22Rv1 (cell line): ENCODE results near the gene ARHGEF4.

Experiments used
- ZFX ChIP-seq: fragments of 450-650 bp; IDR thresholded peaks from 2 replicates; pipeline ENCODE4 v1.6.1; 2017; ENCODE audit warnings: antibody characterized with exemption, borderline replicate concordance
- TF ChIP-seq, protein P1 (sequence below): fragments of 450-650 bp; IDR thresholded peaks from 2 replicates; pipeline ENCODE4 v1.5.1; 2017; ENCODE audit warnings: mild to moderate bottlenecking

DNA sequence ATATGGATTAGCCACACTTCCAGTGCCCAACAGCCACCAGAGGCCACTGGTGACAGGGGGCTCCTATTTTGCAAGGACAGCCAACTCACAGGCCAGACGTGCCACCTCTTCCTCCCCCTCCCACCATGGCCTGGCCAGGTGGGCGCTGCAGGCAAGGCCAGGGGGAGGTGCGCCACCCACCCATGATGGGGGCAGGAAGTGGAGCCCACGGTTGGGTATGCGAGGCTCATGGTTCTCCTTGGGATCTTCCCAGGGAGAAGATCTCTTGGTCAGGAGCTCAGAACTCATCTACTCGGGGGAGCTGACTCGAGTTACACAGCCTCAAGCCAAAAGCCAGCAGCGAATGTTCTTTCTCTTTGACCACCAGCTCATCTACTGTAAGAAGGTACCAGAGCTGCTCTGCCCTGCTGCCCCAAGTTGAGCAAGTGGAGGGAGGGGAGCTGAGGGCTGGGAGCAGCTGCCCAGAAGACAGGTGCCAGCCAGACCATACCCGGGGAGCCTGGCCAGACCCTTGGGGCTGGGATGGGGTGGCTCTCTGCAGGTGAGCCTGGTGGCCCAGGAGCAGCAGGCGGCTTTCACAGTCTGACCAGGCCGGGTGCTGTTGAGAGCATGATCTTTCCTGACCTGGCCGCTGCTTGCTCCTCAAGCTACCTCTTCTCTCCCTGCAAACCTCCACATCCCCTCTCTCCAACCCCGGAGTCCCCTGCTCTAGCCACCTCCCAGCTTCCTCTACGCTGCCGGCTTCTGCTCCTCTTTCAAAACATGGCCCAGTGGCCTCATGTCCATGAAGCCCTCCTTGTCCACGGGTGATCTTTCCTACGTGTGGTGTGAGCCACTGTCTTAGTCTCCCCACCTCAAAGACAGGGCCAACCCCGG is 206.7 kb downstream of the ARHGEF4 start:
- TF ChIP-seq, protein P1, sequence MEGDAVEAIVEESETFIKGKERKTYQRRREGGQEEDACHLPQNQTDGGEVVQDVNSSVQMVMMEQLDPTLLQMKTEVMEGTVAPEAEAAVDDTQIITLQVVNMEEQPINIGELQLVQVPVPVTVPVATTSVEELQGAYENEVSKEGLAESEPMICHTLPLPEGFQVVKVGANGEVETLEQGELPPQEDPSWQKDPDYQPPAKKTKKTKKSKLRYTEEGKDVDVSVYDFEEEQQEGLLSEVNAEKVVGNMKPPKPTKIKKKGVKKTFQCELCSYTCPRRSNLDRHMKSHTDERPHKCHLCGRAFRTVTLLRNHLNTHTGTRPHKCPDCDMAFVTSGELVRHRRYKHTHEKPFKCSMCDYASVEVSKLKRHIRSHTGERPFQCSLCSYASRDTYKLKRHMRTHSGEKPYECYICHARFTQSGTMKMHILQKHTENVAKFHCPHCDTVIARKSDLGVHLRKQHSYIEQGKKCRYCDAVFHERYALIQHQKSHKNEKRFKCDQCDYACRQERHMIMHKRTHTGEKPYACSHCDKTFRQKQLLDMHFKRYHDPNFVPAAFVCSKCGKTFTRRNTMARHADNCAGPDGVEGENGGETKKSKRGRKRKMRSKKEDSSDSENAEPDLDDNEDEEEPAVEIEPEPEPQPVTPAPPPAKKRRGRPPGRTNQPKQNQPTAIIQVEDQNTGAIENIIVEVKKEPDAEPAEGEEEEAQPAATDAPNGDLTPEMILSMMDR: no peak
- TF ChIP-seq ZFX: no peak
